GM12875 (cell line): ENCODE measurements around the gene ZNF571.

Experiments used
- H3K4me3 ChIP-seq: one replicate; pipeline ENCODE4 v1.5.1; 2011; ENCODE audit warnings: low read depth, low read length, control low read depth
- TF ChIP-seq, protein P1 (sequence below): IDR thresholded peaks from 2 replicates; pipeline ENCODE4 v1.5.1; 2011; ENCODE audit warnings: low read depth, mild to moderate bottlenecking, control low read depth, inconsistent platforms, low read length, moderate library complexity, borderline replicate concordance; ENCODE audit not compliant: insufficient read depth

Gene ZNF571

DNA sequence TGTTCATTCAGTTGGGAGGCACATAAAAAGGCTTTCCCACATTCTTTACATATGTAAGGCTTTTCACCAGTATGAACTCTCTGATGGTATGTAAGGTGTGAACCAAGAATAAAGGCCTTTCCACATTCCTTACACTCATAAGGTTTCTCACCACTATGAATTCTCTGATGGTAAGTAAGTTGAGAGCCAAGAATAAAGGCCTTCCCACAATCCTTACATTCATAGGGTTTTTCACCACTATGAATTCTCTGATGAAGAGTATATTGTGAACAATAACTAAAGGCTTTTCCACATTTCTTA lies 29.3 kb downstream of the ZNF571 start:
- TF ChIP-seq, protein P1, sequence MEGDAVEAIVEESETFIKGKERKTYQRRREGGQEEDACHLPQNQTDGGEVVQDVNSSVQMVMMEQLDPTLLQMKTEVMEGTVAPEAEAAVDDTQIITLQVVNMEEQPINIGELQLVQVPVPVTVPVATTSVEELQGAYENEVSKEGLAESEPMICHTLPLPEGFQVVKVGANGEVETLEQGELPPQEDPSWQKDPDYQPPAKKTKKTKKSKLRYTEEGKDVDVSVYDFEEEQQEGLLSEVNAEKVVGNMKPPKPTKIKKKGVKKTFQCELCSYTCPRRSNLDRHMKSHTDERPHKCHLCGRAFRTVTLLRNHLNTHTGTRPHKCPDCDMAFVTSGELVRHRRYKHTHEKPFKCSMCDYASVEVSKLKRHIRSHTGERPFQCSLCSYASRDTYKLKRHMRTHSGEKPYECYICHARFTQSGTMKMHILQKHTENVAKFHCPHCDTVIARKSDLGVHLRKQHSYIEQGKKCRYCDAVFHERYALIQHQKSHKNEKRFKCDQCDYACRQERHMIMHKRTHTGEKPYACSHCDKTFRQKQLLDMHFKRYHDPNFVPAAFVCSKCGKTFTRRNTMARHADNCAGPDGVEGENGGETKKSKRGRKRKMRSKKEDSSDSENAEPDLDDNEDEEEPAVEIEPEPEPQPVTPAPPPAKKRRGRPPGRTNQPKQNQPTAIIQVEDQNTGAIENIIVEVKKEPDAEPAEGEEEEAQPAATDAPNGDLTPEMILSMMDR = no peak
- no peak overlapping the region for H3K4me3 ChIP-seq

- no peak overlapping the region for H3K4me3 ChIP-seq
- TF ChIP-seq, protein P1 = no peak
Observed at GRCh38 chr19:37564624-37565369, 29.8 kb downstream of the ZNF571 start.

DNA sequence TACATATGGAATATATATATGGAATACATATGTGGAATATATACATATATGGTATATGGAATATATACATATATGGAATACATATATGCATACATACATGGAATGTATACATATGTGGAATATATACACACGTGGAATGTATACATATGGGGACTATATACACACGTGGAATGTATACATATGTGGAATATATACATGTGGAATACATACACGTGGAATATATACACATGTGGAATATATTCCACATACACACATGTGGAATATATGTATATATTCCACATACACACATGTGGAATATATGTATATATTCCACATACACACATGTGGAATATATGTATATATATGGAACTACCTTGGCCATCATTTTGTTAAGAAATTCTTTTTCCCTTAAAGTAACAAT lies 31.1 kb downstream of the ZNF571 start:
- no peak overlapping the region for H3K4me3 ChIP-seq
- TF ChIP-seq, protein P1 = no peak

DNA sequence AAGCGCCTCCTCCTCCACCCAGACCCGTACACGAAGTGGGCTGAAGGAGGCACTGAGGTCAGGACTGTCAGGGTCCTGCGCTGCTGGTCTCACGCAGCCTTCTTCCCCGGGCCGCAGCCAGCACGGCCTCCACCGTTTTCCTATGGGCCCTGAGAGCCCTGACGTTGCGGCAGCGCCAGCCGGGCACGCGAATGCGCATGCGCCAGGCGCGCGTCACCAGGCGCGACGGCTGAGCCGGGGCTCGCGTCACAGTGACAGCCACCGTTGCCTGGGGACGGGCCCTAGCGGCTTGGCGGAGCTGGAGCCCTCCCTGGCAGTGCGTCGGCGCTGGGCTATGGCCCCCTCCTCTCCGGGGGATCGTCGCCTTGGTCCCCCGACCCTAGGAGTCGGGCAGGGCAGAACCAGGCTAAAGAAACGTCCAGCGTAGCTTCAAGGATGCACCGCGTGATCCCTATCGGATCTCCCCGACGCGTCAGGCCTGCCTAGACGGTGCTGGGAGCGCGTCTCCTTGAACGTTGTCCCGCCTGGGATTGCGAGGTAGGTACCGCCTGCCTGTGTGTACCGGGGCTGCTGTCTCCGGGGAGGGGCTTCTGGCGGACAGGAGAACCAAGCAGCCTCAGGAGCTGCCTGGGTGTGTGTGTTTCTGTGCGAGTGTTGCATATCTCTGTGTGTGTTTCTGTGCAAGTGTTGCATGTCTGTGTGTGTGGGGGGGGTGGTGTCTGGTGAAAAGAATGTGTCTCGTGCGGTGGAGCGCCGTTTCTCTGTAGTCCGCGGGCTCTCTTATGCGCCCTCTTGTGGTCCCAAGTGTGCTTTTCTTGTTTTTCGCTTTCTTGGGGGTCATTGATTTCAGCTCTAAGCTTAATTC lies 43.2 kb downstream of the ZNF571 start:
- H3K4me3 ChIP-seq = peak overlapping the region; percentile 56
- TF ChIP-seq, protein P1 = peak; percentile 37; the same call in 1 of the 2 replicates

DNA sequence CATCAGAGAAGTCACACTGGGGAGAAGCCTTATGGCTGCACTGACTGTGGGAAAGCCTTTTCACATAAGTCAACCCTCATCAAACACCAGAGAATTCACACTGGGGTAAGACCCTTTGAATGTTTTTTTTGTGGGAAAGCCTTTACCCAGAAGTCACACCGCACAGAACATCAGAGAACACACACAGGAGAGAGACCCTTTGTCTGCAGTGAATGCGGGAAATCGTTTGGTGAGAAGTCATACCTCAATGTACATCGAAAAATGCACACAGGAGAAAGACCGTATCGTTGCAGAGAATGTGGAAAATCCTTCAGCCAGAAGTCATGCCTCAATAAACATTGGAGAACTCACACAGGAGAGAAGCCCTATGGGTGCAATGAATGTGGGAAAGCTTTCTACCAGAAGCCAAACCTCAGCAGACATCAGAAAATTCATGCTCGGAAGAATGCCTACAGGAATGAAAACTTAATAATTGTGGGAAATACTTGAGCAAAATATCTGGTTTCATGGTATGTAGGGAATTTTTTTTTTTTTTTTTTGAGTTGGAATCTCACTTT lies 57.1 kb downstream of the ZNF571 start:
- H3K4me3 ChIP-seq = no peak overlapping the region
- TF ChIP-seq, protein P1 = no peak

- TF ChIP-seq, protein P1 = no peak
- H3K4me3 ChIP-seq = no peak overlapping the region
Observed at GRCh38 chr19:37519890-37520289, 74.7 kb downstream of the ZNF571 start.
